ENCODE results near the gene MAP3K2.
"Not testable (repeated sequence)": the region's sequence is repeated elsewhere in the genome, so short reads cannot be mapped to it uniquely, and the experiment has no call there.

Gene MAP3K2

GRCh38 chr2:127421116-127421800, 33.5 kb upstream of the MAP3K2 start:
- no peak for DNase-seq

GRCh38 chr2:127420039-127420864, 32.5 kb upstream of the MAP3K2 start:
- no peak for DNase-seq

GRCh38 chr2:127419448-127420038, 31.8 kb upstream of the MAP3K2 start:
- DNase-seq = no peak

GRCh38 chr2:127419112-127419430, 31.3 kb upstream of the MAP3K2 start:
- DNase-seq = no peak

GRCh38 chr2:127418300-127419111, 30.7 kb upstream of the MAP3K2 start, which contains the start of gene PROC:
Gene PROC, plus strand, starts transcription at chr2:127418427. Its CDS starts 1,516 bp downstream, at chr2:127419943.
- DNase-seq = no peak

GRCh38 chr2:127417406-127417805, 29.6 kb upstream of the MAP3K2 start:
- DNase-seq = no peak

GRCh38 chr2:127416506-127417001, 28.8 kb upstream of the MAP3K2 start:
- DNase-seq = no peak

GRCh38 chr2:127415593-127416505, 28.1 kb upstream of the MAP3K2 start:
- no peak for DNase-seq

GRCh38 chr2:127414638-127415592, 27.1 kb upstream of the MAP3K2 start:
- no peak for DNase-seq

GRCh38 chr2:127413782-127414637, 26.2 kb upstream of the MAP3K2 start:
- no peak for DNase-seq

GRCh38 chr2:127413200-127413599, 25.4 kb upstream of the MAP3K2 start:
- no peak for DNase-seq

- DNase-seq = peak in 1 of 2 experiments; percentile 29
These were observed 24.0 kb upstream of the MAP3K2 start for GRCh38 chr2:127411653-127412369.

- peak in 1 of 2 experiments; percentile 13 for DNase-seq
These were observed 23.3 kb upstream of the MAP3K2 start for GRCh38 chr2:127410871-127411652.

- not testable (repeated sequence) for DNase-seq
These were observed 21.9 kb upstream of the MAP3K2 start for GRCh38 chr2:127409716-127410115.

- DNase-seq = no peak
These were observed 21.0 kb upstream of the MAP3K2 start for GRCh38 chr2:127408807-127409099.

GRCh38 chr2:127408004-127408806, 20.4 kb upstream of the MAP3K2 start:
- DNase-seq = peak; percentile 88 to 91

GRCh38 chr2:127407661-127408003, 19.9 kb upstream of the MAP3K2 start:
- no peak for DNase-seq
